GM19438 (cell line): ENCODE data around the gene SLC40A1.

ENCODE experiments used
- ATAC-seq: cut with Tn5 transposase; IDR thresholded peaks from one replicate; pipeline ENCODE4 v1.9.1; 2021; ENCODE audit warnings: low read depth; ENCODE audit not compliant: unreplicated experiment

The SLC40A1 gene

DNA sequence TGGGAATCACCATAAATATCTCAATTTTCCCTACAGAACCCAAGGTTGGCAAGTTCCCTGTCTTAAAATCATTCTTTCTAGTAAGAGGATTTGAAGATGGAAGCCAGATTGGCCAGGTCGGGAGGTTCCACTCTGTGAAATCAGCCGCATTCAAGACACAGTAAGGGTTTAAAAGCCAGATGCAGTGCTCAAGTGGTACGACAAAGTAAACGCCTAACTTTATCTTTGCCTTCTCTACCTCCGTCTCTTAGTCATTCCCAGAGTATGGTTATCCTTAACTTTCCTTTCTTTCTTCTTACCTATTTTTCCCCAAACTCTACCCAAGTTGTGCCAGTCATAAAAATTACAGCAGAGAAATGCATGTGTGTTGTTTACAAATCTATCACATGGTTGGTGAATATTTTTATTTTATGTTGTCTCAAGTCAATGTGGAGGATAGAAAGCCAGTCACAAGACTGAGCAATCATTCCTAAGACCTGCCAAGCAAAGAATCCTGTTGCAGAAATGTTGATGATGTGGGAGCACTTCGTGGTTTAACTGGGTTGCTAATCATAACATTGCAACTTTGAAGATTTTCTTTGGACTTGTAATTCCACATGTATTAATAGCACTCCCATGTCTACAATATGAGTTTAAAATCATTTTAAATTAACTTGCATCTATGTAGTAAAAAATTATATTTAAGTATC, 62.6 kb downstream of the SLC40A1 start:
- ATAC-seq: no peak

DNA sequence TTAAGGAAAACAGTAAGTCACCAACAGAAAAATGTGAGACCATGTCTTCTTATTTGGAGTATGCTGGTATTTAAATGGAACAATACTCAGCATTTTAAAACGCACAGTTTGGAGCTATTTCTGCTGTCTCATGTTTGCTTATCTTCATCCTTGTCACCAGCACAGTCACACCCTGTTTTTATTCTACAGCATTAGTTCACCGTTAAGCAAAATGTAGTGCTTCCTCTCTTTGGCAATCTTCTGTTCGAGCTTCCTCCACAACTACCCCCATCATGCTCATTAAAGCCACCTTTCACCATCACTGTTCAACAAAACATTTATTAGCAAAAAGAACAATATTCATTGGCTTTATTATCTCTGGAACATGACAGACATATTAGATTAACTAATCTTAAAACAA, 64.0 kb downstream of the SLC40A1 start:
- ATAC-seq: no peak

DNA sequence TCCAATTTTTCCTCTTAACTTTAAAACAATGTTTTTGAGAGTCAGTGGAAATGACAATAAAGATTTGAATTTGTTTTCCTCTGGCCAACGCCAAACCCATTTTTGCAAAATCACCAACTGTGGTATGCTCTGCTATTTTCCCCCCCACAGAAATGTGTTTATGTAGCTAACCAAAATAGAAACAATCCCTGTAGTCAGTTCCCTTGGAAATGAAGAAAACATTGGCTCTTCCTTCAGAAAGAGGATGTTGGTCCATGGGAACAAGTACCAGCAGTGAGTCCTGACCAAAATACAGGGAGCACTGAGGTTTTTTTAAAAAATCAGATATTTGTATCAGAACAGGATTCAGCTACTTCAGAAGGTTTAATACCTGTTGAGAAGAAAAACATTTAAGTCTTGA, 65.3 kb downstream of the SLC40A1 start:
- no peak for ATAC-seq

DNA sequence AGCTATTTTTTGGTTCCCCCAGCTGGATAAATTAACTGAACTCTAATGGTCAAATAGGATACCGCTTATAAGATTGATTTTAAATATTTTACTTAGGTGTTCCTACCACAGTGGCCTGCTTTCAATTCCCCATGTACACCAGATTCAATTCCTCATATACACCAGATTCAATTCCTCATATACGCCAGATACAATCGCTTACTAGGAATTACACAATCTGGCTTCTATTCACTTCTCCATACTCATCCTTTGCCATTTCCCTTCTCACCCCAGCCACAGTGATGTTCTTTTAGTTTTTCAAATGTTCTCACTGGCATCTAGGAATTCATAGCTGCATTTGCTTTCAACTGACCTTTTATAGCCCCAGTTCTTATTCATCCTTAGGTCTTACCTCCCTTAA, 66.5 kb downstream of the SLC40A1 start:
- ATAC-seq: no peak

DNA sequence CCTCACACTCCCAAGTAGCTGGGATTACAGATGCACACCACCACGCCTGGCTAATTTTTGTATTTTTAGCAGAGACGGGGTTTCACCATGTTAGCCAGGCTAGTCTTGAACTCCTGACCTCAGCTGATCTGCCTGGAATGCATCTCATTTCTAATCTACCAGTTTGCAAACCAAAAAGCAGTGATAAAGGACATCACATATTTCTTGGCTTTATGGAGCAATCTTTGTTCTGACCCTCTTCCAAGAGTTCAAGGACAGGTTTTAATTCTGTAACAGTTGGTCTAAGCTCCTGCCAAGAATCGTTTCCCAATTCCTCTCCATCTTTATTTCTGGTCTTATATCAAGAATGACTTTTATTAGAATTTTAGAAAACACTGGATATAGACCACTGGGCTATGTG, 67.7 kb downstream of the SLC40A1 start:
- no peak for ATAC-seq

DNA sequence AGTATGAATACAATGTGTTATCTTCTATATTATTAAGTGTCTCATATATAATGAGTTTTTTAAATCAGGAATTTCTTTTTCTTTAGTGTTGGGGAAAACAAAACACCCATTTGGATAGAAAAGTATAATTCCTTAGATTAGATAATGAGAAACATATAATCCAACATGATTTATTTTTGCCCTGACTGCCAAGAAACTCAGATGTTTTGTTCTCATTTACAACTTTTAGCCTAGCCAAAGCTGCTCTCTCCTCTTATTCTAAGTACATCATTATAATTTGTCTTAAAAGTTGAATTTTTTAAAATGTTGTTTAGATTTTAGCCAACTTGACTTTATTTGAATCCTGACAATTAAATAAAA, 68.6 kb downstream of the SLC40A1 start:
- ATAC-seq: no peak

DNA sequence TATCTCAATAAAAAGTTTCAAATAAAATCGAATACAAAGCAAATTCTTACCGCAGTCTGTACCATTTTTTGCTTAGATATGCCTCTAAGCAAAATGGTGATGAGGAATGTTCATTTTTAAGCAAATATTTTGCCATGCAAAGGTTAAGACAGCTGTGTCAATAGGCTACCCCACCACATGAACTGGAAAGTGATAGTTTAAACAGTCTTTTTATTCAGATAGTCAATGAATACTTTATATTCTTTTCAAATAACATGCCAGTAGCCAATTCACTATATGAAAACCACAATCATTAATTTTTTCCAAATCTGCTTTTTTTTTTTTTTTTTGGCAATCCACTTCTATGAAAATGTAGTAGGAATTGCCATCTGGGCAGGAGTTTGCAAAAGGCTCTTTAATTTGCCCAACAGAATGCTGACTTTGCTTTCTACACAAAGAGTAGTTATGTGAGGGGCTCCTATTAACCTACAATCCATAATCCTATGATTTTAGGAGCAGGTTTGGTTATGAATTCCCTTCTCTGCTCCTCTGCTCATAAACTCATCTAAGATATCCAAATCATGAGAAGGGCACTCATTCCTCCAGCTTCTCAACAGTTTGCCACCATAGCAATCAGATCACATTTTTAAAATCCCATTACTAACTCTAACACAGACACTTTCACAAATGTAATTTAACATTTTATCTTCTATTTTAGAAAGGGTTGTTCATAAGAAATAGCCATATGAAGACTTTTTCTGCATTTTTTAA, 69.2 kb downstream of the SLC40A1 start:
- no peak for ATAC-seq
